Measurements from ENCODE around the gene LDLRAD4.

LDLRAD4 gene

GRCh38 chr18:13302457-13303225, 84.1 kb downstream of the LDLRAD4 start:
- no peak for DNase-seq (ENCODE audit: low read depth in 4 of 4, low spot score in 1 of 4)

DNA sequence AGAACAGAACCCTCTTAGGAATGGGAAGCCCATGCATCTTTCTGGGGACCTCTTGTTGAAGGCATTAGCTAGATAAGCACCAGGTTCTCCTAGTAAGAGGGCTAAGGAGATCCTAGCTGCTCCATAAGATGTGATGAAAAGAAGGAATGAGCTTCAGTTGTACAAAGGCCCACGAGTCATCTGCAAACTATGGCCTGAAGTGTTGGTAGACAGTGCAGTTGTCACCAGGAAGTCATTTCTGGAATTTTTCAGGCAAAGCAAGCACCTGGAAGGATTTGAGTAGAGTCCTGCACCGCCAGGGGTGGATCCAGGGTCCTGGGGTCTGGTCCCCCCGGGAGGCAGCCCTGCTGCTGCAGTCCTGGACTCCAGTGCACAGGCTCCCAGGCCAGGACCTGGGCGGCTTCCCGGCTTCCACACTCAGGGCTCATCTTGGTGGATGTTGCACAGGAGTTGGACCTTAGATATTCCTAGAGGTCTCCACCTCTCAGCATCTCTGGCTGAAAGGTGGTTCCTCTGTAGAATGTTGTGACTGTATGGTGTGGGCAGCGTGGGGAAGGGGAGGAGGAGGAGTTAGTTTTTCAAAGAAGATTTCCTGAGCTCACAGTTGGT, 85.3 kb downstream of the LDLRAD4 start:
- no peak for DNase-seq (ENCODE audit: low read depth in 4 of 4, low spot score in 1 of 4)

- no peak for DNase-seq (ENCODE audit: low read depth in 4 of 4, low spot score in 1 of 4)
Observed at GRCh38 chr18:13305301-13305700, 86.7 kb downstream of the LDLRAD4 start.

- DNase-seq (ENCODE audit: low read depth in 4 of 4, low spot score in 1 of 4) = no peak
Observed at GRCh38 chr18:13306583-13306982, 88.0 kb downstream of the LDLRAD4 start.

DNA sequence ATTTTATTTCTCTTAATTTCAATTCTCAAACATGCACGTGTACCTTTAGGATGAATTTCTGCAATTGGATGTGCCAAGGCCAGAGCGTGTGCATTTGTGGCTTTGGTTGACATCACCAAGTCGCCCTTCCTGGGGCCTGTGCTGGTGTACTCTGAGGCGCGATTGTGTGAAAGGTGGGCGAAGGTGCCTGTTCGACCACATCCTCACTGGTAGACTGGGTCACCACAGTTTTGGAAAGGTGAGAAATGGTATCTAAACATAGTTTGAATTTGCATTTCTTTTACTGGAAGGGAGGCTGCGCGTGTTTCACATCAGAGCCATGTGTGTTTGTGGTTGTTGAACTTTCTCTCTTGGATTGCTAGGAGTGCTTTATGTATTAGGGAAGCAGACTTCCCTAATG, 89.8 kb downstream of the LDLRAD4 start:
- DNase-seq (ENCODE audit: low read depth in 4 of 4, low spot score in 1 of 4) = peak in 1 of 4 experiments; percentile 11

- DNase-seq (ENCODE audit: low read depth in 4 of 4, low spot score in 1 of 4) = no peak
Observed at GRCh38 chr18:13309031-13309747, 90.6 kb downstream of the LDLRAD4 start.

DNA sequence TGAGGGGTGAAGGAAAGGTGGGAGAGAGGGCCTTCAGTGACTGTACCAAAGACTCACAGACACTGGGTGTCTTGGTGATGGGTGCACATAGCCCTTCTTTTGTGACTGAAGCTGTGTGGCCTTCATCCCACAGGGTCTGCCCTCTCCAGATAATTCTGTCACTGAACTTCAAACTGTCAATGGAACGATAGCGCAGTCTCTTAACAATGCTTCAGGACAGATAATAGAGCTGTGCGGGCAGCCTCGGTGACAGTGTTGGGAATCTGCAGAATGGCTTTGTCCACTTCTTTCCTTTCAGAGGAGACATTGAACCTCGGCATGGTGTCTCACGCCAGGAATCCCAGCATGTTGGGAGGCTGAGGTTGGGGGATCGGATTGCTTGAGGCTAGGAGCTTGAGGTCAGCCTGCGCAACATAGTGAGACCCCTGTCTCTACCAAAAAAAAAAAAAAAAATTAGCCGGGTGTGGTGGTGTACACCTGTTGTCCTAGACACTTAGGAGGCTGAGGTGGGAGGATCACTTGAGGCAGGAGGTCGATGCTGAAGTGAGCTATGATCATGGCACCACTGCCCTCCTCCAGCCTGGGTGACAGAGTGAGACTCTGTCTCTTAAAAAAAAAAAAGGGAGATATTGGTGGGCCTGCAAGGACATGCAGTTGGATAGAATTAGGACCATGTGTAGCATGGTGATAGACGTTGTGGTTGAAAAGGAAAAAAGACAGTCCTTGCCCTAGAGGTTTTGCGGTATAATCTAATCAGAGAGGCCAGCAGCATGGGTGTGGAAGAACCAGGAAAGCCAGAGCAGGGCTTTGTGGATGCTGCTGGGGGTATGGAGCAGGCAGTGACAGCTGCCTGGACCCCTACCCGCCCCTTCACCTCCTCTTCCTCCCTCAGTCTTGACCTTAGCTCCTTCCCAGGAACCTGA, 91.4 kb downstream of the LDLRAD4 start:
- no peak for DNase-seq (ENCODE audit: low read depth in 4 of 4, low spot score in 1 of 4)

DNA sequence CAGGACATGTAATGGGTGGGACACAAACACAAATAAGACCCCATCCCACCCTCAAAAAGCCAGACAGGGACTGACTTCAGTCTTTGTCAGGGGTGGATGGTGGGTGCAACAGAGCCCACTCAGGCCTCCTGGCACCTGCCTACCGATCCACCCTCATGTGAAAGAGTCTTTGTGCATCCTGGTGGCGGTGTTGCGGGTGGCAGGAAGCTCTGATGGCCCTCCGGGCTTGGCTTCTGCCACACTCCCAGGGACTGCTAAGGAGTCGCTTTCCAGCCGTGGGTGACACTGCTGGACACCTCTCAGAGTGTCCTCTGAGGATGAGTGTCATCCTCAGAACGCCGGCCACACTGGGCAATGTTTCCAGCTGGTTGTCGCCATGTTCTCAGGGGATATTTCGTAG, 92.6 kb downstream of the LDLRAD4 start:
- no peak for DNase-seq (ENCODE audit: low read depth in 4 of 4, low spot score in 1 of 4)

DNA sequence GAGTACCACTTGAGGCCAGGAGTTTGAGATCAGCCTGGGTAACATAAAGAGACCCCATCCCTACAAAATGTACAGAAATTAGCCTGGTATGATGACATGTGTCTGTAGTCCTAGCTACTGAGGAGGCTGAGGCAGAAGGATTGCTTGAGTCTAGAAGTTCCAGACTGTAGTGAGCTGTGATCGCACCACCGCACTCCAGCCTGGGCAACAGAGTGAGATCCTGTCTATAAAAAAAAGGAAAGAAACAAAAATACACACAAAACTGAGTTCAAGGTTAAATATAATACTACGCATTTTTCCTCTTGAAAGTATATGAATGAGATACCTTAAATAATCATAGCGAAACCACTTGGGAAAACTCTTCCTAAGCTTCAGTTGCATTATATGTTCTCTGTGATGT, 94.0 kb downstream of the LDLRAD4 start:
- DNase-seq (ENCODE audit: low read depth in 4 of 4, low spot score in 1 of 4) = no peak

- DNase-seq (ENCODE audit: low read depth in 4 of 4, low spot score in 1 of 4) = no peak
Observed at GRCh38 chr18:13313006-13313686, 94.6 kb downstream of the LDLRAD4 start.

DNA sequence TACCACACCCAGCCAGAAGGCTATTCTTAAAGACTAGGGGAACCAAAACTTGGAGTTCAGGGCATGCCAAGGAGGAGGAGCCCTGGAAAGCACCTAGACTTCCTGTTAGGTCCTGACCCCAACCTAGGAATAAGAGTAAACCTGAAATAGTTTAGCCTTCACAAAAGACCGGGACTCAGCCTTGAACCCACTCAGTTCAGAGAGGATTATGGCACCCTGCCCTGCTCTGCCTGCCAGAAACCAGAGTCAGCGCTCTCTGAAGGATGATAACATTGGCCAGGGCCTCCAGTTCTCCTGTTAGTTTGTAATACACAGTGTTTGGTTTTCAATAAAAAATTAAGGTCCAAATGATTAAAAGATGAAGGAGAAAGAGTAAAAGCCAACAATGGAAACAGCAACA, 96.4 kb downstream of the LDLRAD4 start:
- no peak for DNase-seq (ENCODE audit: low read depth in 4 of 4, low spot score in 1 of 4)

DNA sequence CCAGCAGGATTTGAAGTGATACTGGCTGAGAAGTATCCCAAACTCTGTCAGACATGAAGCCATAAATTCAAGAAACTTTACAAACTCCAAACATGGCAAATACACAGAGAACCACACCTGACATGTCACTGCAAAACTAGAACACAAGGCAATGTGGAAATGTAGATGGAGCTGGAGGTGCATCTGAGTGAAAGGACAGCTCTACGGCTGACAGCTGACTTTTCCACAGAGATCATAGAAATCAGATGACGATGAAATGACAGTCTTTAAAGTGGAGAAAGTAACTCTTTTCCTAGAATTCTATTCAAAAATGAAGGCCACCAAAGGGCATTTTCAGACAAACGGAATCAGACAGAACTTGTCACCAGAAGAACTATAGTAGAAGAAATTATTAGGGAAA, 97.5 kb downstream of the LDLRAD4 start:
- no peak for DNase-seq (ENCODE audit: low read depth in 4 of 4, low spot score in 1 of 4)

DNA sequence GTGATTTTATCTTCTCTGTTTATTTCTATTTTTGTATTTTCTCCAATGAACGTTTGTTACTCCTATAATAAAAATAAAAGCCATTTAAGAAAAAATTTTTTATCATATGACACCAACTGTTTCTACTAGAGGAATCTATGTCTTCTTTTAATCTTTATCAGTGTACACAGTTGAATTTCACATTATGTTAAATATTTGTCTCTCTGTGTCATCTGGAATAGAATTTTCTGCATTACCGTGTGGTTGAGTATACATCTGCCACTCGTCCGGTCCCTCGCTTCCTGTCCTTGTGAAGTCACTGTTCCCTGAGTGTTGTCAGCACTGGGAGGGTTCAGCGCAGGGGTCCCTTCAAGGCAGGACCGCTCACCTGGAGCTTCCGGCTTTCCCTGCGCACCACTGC, 99.2 kb downstream of the LDLRAD4 start:
- DNase-seq (ENCODE audit: low read depth in 4 of 4, low spot score in 1 of 4) = no peak

- no peak for DNase-seq (ENCODE audit: low read depth in 4 of 4, low spot score in 1 of 4)
Observed at GRCh38 chr18:13318731-13319501, 100.4 kb downstream of the LDLRAD4 start.

GRCh38 chr18:13319629-13320028, 101.1 kb downstream of the LDLRAD4 start:
- DNase-seq (ENCODE audit: low read depth in 4 of 4, low spot score in 1 of 4) = no peak

GRCh38 chr18:13320096-13320495, 101.5 kb downstream of the LDLRAD4 start:
- no peak for DNase-seq (ENCODE audit: low read depth in 4 of 4, low spot score in 1 of 4)

- no peak for DNase-seq (ENCODE audit: low read depth in 4 of 4, low spot score in 1 of 4)
Observed at GRCh38 chr18:13320891-13321425, 102.4 kb downstream of the LDLRAD4 start.

DNA sequence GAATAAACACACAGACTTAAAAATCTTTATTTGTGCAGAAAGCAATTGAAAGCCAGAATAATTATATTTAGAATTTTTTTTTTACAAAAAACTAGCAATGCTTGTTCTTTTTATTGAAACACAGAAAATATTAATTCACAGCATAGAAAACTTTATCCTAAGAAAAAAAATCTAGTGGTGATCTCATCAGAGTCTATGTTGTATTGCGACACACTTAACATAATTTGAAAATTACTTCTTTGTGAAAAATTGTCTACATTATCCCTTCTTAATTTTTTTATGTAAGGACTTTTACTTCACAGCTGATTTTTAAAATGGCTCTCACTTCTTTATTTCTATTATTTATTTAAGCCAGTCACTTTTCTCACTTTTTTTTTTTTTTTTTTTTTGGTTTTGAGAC, 103.4 kb downstream of the LDLRAD4 start:
- no peak for DNase-seq (ENCODE audit: low read depth in 4 of 4, low spot score in 1 of 4)

GRCh38 chr18:13323186-13323585, 104.6 kb downstream of the LDLRAD4 start:
- DNase-seq (ENCODE audit: low read depth in 4 of 4, low spot score in 1 of 4) = no peak

- no peak for DNase-seq (ENCODE audit: low read depth in 4 of 4, low spot score in 1 of 4)
Observed at GRCh38 chr18:13324880-13325279, 106.3 kb downstream of the LDLRAD4 start.

Measured in stimulated activated CD4-positive, alpha-beta T cell treated with anti-CD3 and anti-CD28 coated beads, Interleukin-1b, Interleukin-23, amount 100 ng/mL, for 24 hours (primary cell).